Measurements from ENCODE around the gene OR4K5.
"Not testable (repeated sequence)": the region's sequence is repeated elsewhere in the genome, so short reads cannot be mapped to it uniquely, and the experiment has no call there.

The OR4K5 gene, protein sequence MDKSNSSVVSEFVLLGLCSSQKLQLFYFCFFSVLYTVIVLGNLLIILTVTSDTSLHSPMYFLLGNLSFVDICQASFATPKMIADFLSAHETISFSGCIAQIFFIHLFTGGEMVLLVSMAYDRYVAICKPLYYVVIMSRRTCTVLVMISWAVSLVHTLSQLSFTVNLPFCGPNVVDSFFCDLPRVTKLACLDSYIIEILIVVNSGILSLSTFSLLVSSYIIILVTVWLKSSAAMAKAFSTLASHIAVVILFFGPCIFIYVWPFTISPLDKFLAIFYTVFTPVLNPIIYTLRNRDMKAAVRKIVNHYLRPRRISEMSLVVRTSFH

GRCh38 chr14:19920021-19920657 lies at the start of gene OR4K5:
OR4K5 (plus strand) TSS chr14:19920607; CDS start chr14:19920607, 0 bp downstream.
- no peak for DNase-seq (ENCODE audit: low spot score)

- DNase-seq (ENCODE audit: low spot score), result no peak
Observed at GRCh38 chr14:19873178-19873577, 47.2 kb upstream of the OR4K5 start.

GRCh38 chr14:19874842-19875241 lies 45.6 kb upstream of the OR4K5 start, which contains the start of gene OR4K2:
OR4K2 (plus strand) TSS chr14:19875142; CDS start chr14:19876268, 1,126 bp downstream.
- DNase-seq (ENCODE audit: low spot score), result no peak

GRCh38 chr14:19878029-19878642 lies 42.3 kb upstream of the OR4K5 start:
- no peak for DNase-seq (ENCODE audit: low spot score)

DNA sequence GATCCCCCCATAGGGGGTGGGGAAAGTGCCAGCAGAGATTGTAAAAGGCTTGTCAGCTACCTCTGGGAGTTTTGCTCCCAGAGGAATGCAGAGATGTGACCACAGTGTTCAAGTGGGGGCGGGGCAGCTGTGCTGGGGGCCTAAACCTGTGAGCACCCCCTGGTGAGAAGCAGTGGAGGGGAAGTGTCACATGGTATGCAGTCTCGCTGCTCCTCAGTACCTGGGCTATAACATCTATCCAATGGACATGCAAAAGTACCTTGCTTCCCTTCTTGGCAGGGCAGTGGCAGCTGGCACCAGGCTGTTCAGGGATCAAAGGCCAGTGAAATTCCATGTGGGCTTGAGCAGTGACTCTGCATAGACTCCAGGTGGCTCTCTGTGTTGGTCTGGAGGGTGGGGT lies 25.1 kb upstream of the OR4K5 start:
- DNase-seq (ENCODE audit: low spot score), result no peak

DNA sequence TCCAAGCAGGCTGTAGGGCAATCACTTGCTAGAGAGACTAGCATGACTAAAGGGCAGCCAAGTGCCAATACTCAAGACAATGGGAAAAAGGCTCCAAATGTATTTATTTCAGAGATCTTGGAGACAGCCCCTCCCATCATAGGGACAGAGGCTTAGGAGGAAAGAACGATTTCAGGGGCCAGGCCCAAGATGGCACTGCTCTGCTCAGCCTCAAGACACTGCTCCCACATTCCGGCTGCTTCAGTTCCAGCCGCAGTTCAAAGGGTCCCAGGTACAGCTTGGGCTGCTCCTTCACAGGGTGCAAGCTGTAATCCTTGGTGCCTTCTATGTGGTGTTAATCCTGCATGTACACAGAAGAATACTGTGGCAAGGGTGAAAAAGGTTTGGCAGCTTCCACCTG lies 19.4 kb upstream of the OR4K5 start:
- DNase-seq (ENCODE audit: low spot score), result no peak

GRCh38 chr14:19902409-19902808 lies 18.0 kb upstream of the OR4K5 start:
- no peak for DNase-seq (ENCODE audit: low spot score)

DNA sequence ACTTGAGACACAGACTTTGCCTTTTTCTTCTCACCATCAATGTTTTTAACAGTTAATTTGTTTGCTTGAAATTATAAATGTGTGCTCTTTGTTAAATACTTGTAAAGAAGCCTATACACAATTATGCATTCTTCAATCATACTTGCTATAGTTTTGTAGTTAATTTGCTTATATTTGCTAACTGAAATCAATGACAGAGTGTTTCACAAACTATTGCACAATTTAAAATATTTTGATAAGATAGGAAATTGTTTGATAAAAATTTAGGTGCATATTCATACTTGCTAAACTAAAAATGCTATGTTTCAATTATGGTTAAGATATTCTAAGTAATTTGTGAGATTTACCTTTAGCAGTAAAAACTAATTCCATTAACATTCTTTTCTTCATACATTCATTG lies 13.7 kb upstream of the OR4K5 start:
- DNase-seq (ENCODE audit: low spot score), result no peak

DNA sequence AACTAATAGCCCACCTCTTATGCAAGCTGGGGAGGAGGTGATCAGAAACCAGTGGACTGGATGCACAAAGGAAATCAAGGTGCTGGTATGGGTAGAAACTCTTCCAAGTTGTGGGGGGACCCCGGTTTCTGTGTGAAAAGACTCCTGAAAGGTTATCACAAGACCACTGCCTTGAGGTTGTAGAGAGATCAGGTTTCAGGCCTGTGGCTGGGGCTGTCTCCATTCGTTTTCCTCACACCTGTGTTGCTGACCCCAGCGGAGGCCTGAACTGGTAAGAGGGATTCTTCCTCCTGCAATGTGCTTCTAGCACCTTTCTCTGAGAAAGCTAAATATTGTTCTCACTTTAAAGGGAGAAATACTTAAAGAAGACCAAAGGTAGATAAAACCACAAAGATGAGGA lies 9.3 kb upstream of the OR4K5 start:
- no peak for DNase-seq (ENCODE audit: low spot score)

DNA sequence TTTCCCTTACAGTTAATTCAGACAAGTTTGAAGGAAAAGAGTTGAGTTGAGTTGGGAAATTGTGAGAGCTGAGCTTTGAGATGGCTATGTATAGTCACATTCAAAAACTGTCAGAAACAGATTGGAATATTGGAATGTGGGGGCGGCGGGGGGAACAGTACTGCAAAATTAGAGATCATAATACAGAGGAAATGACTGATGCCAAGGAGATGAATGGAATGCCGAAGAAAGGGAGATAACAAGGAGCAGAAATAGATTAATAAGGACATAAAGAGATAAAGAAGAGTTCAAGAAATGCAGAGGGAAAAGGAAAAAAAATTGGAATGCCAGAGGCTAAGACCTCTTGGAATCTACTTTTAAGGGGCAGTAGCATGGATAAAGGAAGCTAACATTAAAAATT lies 3.2 kb upstream of the OR4K5 start:
- DNase-seq (ENCODE audit: low spot score), result no peak

DNA sequence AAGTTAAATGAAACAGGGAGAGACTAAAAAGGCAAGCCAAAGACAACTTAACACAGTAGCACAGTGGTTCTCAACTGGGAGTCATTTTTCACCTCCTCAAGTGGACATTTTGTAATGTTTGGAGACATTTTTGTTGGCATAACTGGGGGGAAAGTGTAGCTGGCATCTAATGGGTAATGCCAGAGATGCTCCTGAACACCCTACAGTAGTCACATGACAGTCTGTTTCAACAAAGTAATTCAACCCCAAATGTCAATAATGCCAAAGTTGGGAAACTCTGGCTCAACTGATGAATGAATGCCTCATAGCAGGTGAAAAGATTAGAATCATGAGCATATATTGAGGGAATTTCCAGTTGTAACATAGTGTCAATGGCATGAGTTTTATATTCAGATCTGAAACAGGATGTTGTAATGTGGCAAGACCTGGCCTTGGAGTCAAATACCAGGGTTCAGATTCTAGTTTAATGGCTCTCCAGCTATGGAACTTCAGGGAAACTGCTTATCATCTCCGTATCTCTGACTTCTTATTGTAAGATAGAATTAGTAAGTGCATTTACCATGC lies 2.4 kb upstream of the OR4K5 start:
- no peak for DNase-seq (ENCODE audit: low spot score)

GRCh38 chr14:19918553-19919264 lies 1.7 kb upstream of the OR4K5 start:
- DNase-seq (ENCODE audit: low spot score), result no peak

DNA sequence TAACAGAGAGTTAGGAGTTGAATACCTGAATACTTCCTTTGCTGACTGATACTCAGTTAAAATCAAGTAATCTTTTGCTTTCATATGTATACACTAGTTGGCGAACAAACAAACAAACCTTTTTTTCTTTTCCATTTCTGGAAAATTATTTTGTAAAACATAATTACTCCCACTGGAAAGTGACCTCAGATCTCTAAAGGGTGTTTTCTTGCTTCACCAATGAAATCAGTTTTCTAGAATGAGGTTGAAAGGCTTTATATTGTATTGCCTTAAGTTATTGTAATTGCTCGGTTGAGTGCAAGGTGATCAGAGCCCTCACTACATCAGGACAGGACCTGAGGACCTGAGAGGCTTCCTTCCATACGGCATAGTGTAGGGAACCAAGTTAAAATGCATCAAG lies 10.2 kb downstream of the OR4K5 start, which contains the start of gene OR4K1:
Gene OR4K1, plus strand, starts transcription at position 301 of the 400 bp plus-strand sequence. CDS start 4,750 bp downstream, outside the sequence.
- DNase-seq (ENCODE audit: low spot score), result no peak

DNA sequence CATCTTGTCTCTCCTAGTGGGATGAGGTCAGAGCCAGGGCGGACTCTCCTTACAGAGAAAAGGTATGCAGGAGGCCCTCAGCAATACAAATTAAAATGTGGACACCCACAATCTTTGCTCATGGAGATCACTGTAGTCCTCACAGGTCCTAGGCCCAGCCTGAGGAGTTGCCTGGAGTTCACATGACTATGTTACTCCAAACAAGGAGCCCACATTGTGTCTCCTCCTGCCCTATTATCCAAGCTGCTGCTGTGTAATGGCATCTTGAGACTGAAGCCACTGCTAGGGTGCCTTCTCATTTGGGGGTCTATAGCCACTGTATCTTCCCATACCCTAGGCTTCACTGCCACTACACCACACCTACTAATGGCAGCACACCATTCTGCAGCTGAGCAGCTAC lies 21.3 kb downstream of the OR4K5 start:
- DNase-seq (ENCODE audit: low spot score), result no peak

GRCh38 chr14:19947413-19948090 lies 27.1 kb downstream of the OR4K5 start:
- no peak for DNase-seq (ENCODE audit: low spot score)

DNA sequence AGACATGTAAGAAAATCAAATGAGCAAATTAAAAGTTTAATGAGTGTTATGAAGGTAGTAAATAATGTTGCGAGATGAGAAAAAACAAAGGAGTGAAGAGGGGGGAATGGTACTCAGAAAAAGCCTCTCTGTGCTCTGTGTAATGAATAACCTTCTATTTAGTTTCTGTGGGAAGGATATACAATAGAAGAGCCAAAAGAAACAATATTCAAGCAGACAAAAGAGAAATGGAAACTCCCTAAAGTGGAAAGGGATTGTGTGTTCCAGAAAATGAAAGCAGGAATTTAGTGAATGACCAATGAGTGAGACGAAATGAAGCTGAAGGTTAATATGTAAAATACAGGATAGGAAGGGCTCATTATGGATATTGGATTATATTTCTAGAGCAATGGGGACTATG lies 28.8 kb downstream of the OR4K5 start:
- DNase-seq (ENCODE audit: low spot score), result no peak

DNA sequence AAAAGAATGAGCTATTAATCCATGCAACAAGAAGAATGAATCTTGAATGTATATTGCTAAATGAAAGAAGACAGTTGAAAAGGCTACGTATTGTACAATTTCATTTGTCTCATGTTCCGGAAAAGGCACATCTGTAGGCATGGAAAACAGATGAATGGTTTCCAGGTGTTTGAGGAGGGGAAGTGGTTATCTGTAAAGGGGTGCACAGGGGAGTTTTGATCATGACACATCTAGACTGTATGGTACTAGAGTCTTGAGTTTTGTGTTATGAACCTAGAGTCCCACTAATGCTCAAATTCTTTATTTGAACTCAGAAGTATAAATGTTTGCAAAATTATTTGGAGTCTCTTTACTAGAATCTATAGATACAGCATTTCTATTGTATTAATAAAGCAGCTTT lies 49.3 kb downstream of the OR4K5 start:
- DNase-seq (ENCODE audit: low spot score), result not testable (repeated sequence)

Data from putamen (tissue), 1 donor.